Measurements from ENCODE around the gene DRD3. TPM values are rescaled to one million over a fixed set of nuclear protein-coding genes. Genes with fewer than 3 reads are reported as not detected.

Gene DRD3
- total RNA-seq, 1 experiment from 2014 or later = not detected

DNA sequence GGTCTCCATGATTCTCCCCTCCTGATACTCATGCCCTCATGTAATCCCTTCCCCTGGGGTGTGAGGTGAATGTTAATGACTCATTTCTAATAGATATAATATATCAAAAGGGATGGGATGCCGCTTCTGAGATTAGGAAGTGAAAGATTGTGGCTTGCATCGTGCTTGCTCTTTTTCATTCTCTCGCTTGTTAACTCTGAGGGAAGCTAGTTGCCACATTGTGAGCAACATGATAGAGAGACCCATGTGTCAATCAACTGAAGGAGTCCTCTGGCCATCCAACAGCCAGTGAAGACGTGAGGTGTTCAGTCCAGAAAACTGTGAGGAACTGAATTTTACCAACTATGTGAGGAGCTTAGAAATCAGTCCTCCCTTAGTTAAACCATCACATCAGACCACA, 28.9 kb upstream of the DRD3 start:
- Histone ChIP-seq H3K36me3 (ENCODE audit: insufficient read depth, low read length, poor library complexity, severe bottlenecking) (no peaks in the 10 kb centered on the region), H3K27ac (ENCODE audit: low read depth, low read length, poor library complexity, severe bottlenecking) (no peak overlapping the region), H3K4me3 (ENCODE audit: low read depth, low read length, poor library complexity, severe bottlenecking) (no peak overlapping the region), H3K9me3 (ENCODE audit: low read depth, low read length, poor library complexity, severe bottlenecking) (no peaks in the 10 kb centered on the region), H3K4me1 (ENCODE audit: insufficient read depth, low read length, poor library complexity, severe bottlenecking) (no peaks in the 10 kb centered on the region), H3K27me3 (replicated peaks; ENCODE audit: insufficient read depth, low read depth, low read length, poor library complexity) (no peaks in the 10 kb centered on the region)
- intact Hi-C loops (cut with micrococcal nuclease; ENCODE audit: unreplicated experiment) = no loop called here
- TF ChIP-seq CTCF (conservative IDR thresholded peaks at IDR 0.05; ENCODE audit: low read depth, low read length) (no peak), EZH2 (IDR thresholded peaks at IDR 0.05; ENCODE audit: borderline replicate concordance, low read depth, low read length, poor library complexity, severe bottlenecking) (no peak)
- ChIA-PET CTCF (no interaction called here), POLR2A (ENCODE audit: low non-redundant PET) (no interaction called here)
- no peak for DNase-seq (ENCODE audit: low spot score)
- no TSS peak for BruUV-seq (replicated peaks)

DNA sequence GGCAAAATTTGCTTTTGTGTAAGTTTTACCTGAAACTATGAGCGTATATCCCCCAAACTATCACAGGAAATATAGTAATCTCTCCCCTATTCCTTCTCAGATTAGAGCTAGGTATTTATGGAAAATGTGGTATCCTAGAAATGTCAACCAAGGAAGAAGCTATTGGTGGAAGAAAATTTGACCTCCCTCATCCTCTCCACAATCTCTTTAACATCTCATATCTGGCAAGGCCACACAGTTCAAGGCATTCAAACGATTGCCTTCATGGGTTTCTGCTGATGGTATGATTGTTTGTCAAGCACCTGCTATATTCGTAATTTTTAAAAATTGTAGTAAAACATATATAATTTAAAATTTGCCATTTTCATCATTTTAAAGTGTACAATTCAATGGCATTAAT, 27.5 kb upstream of the DRD3 start:
- no peak overlapping the region for H3K27ac ChIP-seq (ENCODE audit: low read depth, low read length, poor library complexity, severe bottlenecking)
- no peaks in the 10 kb centered on the region for H3K27me3 ChIP-seq (replicated peaks; ENCODE audit: insufficient read depth, low read depth, low read length, poor library complexity)
- H3K9me3 ChIP-seq (ENCODE audit: low read depth, low read length, poor library complexity, severe bottlenecking) = no peaks in the 10 kb centered on the region
- TF ChIP-seq EZH2 (IDR thresholded peaks at IDR 0.05; ENCODE audit: borderline replicate concordance, low read depth, low read length, poor library complexity, severe bottlenecking) (no peak), CTCF (conservative IDR thresholded peaks at IDR 0.05; ENCODE audit: low read depth, low read length) (no peak)
- BruUV-seq (replicated peaks) = no TSS peak
- intact Hi-C loops (cut with micrococcal nuclease; ENCODE audit: unreplicated experiment) = no loop called here
- no peaks in the 10 kb centered on the region for H3K4me1 ChIP-seq (ENCODE audit: insufficient read depth, low read length, poor library complexity, severe bottlenecking)
- H3K36me3 ChIP-seq (ENCODE audit: insufficient read depth, low read length, poor library complexity, severe bottlenecking) = no peaks in the 10 kb centered on the region
- no peak for DNase-seq (ENCODE audit: low spot score)
- no peak overlapping the region for H3K4me3 ChIP-seq (ENCODE audit: low read depth, low read length, poor library complexity, severe bottlenecking)
- CTCF ChIA-PET = no interaction called here
- POLR2A ChIA-PET (ENCODE audit: low non-redundant PET) = no interaction called here

- Histone ChIP-seq H3K4me3 (ENCODE audit: low read depth, low read length, poor library complexity, severe bottlenecking) (no peak overlapping the region), H3K27ac (ENCODE audit: low read depth, low read length, poor library complexity, severe bottlenecking) (no peak overlapping the region), H3K27me3 (replicated peaks; ENCODE audit: insufficient read depth, low read depth, low read length, poor library complexity) (no peaks in the 10 kb centered on the region), H3K9me3 (ENCODE audit: low read depth, low read length, poor library complexity, severe bottlenecking) (no peaks in the 10 kb centered on the region), H3K36me3 (ENCODE audit: insufficient read depth, low read length, poor library complexity, severe bottlenecking) (no peaks in the 10 kb centered on the region), H3K4me1 (ENCODE audit: insufficient read depth, low read length, poor library complexity, severe bottlenecking) (no peaks in the 10 kb centered on the region)
- ChIA-PET CTCF (no interaction called here), POLR2A (ENCODE audit: low non-redundant PET) (no interaction called here)
- TF ChIP-seq EZH2 (IDR thresholded peaks at IDR 0.05; ENCODE audit: borderline replicate concordance, low read depth, low read length, poor library complexity, severe bottlenecking) (no peak), CTCF (conservative IDR thresholded peaks at IDR 0.05; ENCODE audit: low read depth, low read length) (no peak)
- no TSS peak for BruUV-seq (replicated peaks)
- DNase-seq (ENCODE audit: low spot score) = no peak
- intact Hi-C loops (cut with micrococcal nuclease; ENCODE audit: unreplicated experiment) = no loop called here
Observed at GRCh38 chr3:114205541-114205940, 26.7 kb upstream of the DRD3 start.
